GM12872 (cell line): ENCODE results near the gene AFF3.

ENCODE experiments used
- CTCF ChIP-seq: IDR thresholded peaks from 3 replicates; pipeline ENCODE4 v1.5.1; 2011; ENCODE audit warnings: low read depth, mild to moderate bottlenecking, low read length, moderate library complexity; ENCODE audit not compliant: insufficient read depth

AFF3 gene

GRCh38 chr2:99663641-99664040 is 478.7 kb downstream of the AFF3 start:
- no peak for TF ChIP-seq CTCF

GRCh38 chr2:99662761-99663341 is 479.5 kb downstream of the AFF3 start:
- TF ChIP-seq CTCF = no peak

- TF ChIP-seq CTCF = no peak
Observed at GRCh38 chr2:99660616-99661406, 481.6 kb downstream of the AFF3 start.

GRCh38 chr2:99659874-99660273 is 482.5 kb downstream of the AFF3 start:
- no peak for TF ChIP-seq CTCF

GRCh38 chr2:99657691-99658258 is 484.6 kb downstream of the AFF3 start:
- TF ChIP-seq CTCF = no peak

GRCh38 chr2:99656994-99657393 is 485.4 kb downstream of the AFF3 start:
- no peak for TF ChIP-seq CTCF

- no peak for TF ChIP-seq CTCF
Observed at GRCh38 chr2:99653433-99653832, 489.0 kb downstream of the AFF3 start.
